ENCODE results near the gene TNFAIP2.

Gene TNFAIP2

GRCh38 chr14:103122947-103123633 lies at the start of gene TNFAIP2:
Gene TNFAIP2, plus strand, starts transcription at chr14:103123461. Its CDS starts 2,997 bp downstream, at chr14:103126458.
- DNase-seq = peak in 1 of 2 experiments; percentile 59

GRCh38 chr14:103073876-103074728 lies 49.2 kb upstream of the TNFAIP2 start:
- no peak for DNase-seq

GRCh38 chr14:103074729-103075367 lies 48.4 kb upstream of the TNFAIP2 start:
- DNase-seq = no peak

- peak; percentile 78 to 92 for DNase-seq
Observed at GRCh38 chr14:103078420-103078749, 44.9 kb upstream of the TNFAIP2 start.

GRCh38 chr14:103078860-103079587 lies 44.2 kb upstream of the TNFAIP2 start:
- DNase-seq = no peak

GRCh38 chr14:103081951-103082350 lies 41.3 kb upstream of the TNFAIP2 start:
- no peak for DNase-seq

GRCh38 chr14:103084021-103084919 lies 39.0 kb upstream of the TNFAIP2 start, which contains the start of gene LBHD2:
Gene LBHD2, plus strand, starts transcription at chr14:103084210. Its CDS starts 1,803 bp downstream, at chr14:103086013.
- DNase-seq = peak in 1 of 2 experiments; percentile 37

- no peak for DNase-seq
Observed at GRCh38 chr14:103085106-103086091, 37.9 kb upstream of the TNFAIP2 start.

- no peak for DNase-seq
Observed at GRCh38 chr14:103086771-103087342, 36.4 kb upstream of the TNFAIP2 start.

GRCh38 chr14:103087343-103087835 lies 35.9 kb upstream of the TNFAIP2 start:
- DNase-seq = peak in 1 of 2 experiments; percentile 32

- no peak for DNase-seq
Observed at GRCh38 chr14:103088921-103089320, 34.3 kb upstream of the TNFAIP2 start.

GRCh38 chr14:103089386-103090335 lies 33.6 kb upstream of the TNFAIP2 start:
- no peak for DNase-seq

GRCh38 chr14:103090481-103091020 lies 32.7 kb upstream of the TNFAIP2 start:
- DNase-seq = peak in 1 of 2 experiments; percentile 35

- DNase-seq = peak in 1 of 2 experiments; percentile 76
Observed at GRCh38 chr14:103091041-103091882, 32.0 kb upstream of the TNFAIP2 start.

GRCh38 chr14:103091883-103092222 lies 31.4 kb upstream of the TNFAIP2 start:
- DNase-seq = no peak

- no peak for DNase-seq
Observed at GRCh38 chr14:103093856-103094405, 29.3 kb upstream of the TNFAIP2 start.

Measured in NCI-H526 (cell line).